Stimulated activated naive CD8-positive, alpha-beta T cell treated with anti-CD3 and anti-CD28 coated beads, Interleukin-15, amount 100 ng/mL, for 72 hours (primary cell): ENCODE data around the gene PCP2.
"Not testable (repeated sequence)": the region's sequence is repeated elsewhere in the genome, so short reads cannot be mapped to it uniquely, and the experiment has no call there.

ENCODE experiments used
- ATAC-seq: fragments of 150-1000 bp; cut with Tn5 transposase; 2 replicates; pipeline ENCODE4 v1.10.0; 2021; ENCODE audit warnings: mild to moderate bottlenecking, moderate library complexity
- DNase-seq, 2 donors: peaks; one replicate each; pipeline ENCODE4 v3.0.0; 2021 to 2022
- H3K27ac Mint-ChIP-seq, 2 donors: one replicate each; pipeline ENCODE4 v1.8.0; 2022; ENCODE audit warnings: mild to moderate bottlenecking in 2 of 2, mixed read lengths in 2 of 2, moderate library complexity in 2 of 2
- H3K27me3 Mint-ChIP-seq: one replicate; pipeline ENCODE4 v1.8.0; 2022; ENCODE audit warnings: mixed read lengths
- H3K4me1 Mint-ChIP-seq: one replicate; pipeline ENCODE4 v1.8.0; 2022; ENCODE audit warnings: mild to moderate bottlenecking, mixed read lengths
- H3K4me3 Mint-ChIP-seq, 2 donors: one replicate each; pipeline ENCODE4 v1.8.0; 2022; ENCODE audit warnings: mild to moderate bottlenecking in 2 of 2, mixed read lengths in 2 of 2, moderate library complexity in 1 of 2
- H3K9me3 Mint-ChIP-seq, 2 donors: one replicate each; pipeline ENCODE4 v1.8.0; 2022; ENCODE audit warnings: mixed read lengths in 2 of 2

PCP2 gene

GRCh38 chr19:7646426-7646700 is 12.8 kb upstream of the PCP2 start:
- no peak for ATAC-seq
- Mint-ChIP-seq H3K27ac (no peak overlapping the region), H3K4me3 (no peak overlapping the region), H3K9me3 (no peaks in the 10 kb centered on the region), H3K4me1 (peaks cover 6% of the 10 kb centered on the region), H3K27me3 (no peaks in the 10 kb centered on the region)
- DNase-seq: no peak

GRCh38 chr19:7645656-7646425 is 12.3 kb upstream of the PCP2 start:
- DNase-seq: no peak
- Mint-ChIP-seq H3K27me3 (no peaks in the 10 kb centered on the region), H3K4me1 (peaks cover 6% of the 10 kb centered on the region), H3K9me3 (no peaks in the 10 kb centered on the region), H3K4me3 (no peak overlapping the region), H3K27ac (peak overlapping the region in 1 of 2 donors; percentile 17)
- ATAC-seq: peak; percentile 24

- no peak for DNase-seq
- no peak overlapping the region for H3K4me3 Mint-ChIP-seq
- no peak for ATAC-seq
- H3K27me3 Mint-ChIP-seq: no peaks in the 10 kb centered on the region
- peaks cover under 1 to 3% of the 10 kb centered on the region in 2 donors for H3K9me3 Mint-ChIP-seq
- H3K27ac Mint-ChIP-seq: no peak overlapping the region
- H3K4me1 Mint-ChIP-seq: peaks cover 8% of the 10 kb centered on the region
Observed at GRCh38 chr19:7645163-7645562, 11.6 kb upstream of the PCP2 start.

GRCh38 chr19:7644550-7644877 is 11.0 kb upstream of the PCP2 start:
- Mint-ChIP-seq H3K27me3 (no peaks in the 10 kb centered on the region), H3K4me3 (no peak overlapping the region), H3K4me1 (peaks cover 14% of the 10 kb centered on the region), H3K27ac (no peak overlapping the region), H3K9me3 (peaks cover 6 to 9% of the 10 kb centered on the region in 2 donors)
- no peak for ATAC-seq
- DNase-seq: no peak

GRCh38 chr19:7643629-7644549 is 10.4 kb upstream of the PCP2 start:
- H3K9me3 Mint-ChIP-seq, ATAC-seq, H3K27me3 Mint-ChIP-seq, DNase-seq, H3K4me3 Mint-ChIP-seq, H3K27ac Mint-ChIP-seq: not testable (repeated sequence)
- H3K4me1 Mint-ChIP-seq: peaks cover 21% of the 10 kb centered on the region

GRCh38 chr19:7643031-7643415 is 9.5 kb upstream of the PCP2 start:
- Mint-ChIP-seq H3K27me3 (no peaks in the 10 kb centered on the region), H3K9me3 (peaks cover 6 to 9% of the 10 kb centered on the region in 2 donors), H3K4me1 (peaks cover 29% of the 10 kb centered on the region), H3K4me3 (no peak overlapping the region), H3K27ac (no peak overlapping the region)
- ATAC-seq (no peak), DNase-seq (no peak)

- Mint-ChIP-seq H3K4me1 (peaks cover 35% of the 10 kb centered on the region), H3K9me3 (peaks cover 6 to 9% of the 10 kb centered on the region in 2 donors), H3K4me3 (no peak overlapping the region), H3K27ac (peak overlapping the region in 1 of 2 donors; percentile 59), H3K27me3 (no peaks in the 10 kb centered on the region)
- DNase-seq (no peak), ATAC-seq (no peak)
Observed at GRCh38 chr19:7642295-7643030, 8.9 kb upstream of the PCP2 start.

GRCh38 chr19:7641290-7642276 is 8.1 kb upstream of the PCP2 start:
- ATAC-seq: no peak
- H3K4me1 Mint-ChIP-seq: peaks cover 40% of the 10 kb centered on the region
- H3K4me3 Mint-ChIP-seq: no peak overlapping the region
- DNase-seq: no peak
- H3K9me3 Mint-ChIP-seq: peaks cover 6 to 9% of the 10 kb centered on the region in 2 donors
- no peak overlapping the region for H3K27ac Mint-ChIP-seq
- H3K27me3 Mint-ChIP-seq: no peaks in the 10 kb centered on the region

- Mint-ChIP-seq H3K27me3 (no peaks in the 10 kb centered on the region), H3K4me1 (peaks cover 48% of the 10 kb centered on the region), H3K27ac (no peak overlapping the region), H3K9me3 (peaks cover 6 to 9% of the 10 kb centered on the region in 2 donors), H3K4me3 (no peak overlapping the region)
- no peak for DNase-seq
- no peak for ATAC-seq
Observed at GRCh38 chr19:7640803-7641202, 7.3 kb upstream of the PCP2 start.

GRCh38 chr19:7639863-7640348 is 6.4 kb upstream of the PCP2 start:
- peaks cover 57% of the 10 kb centered on the region for H3K4me1 Mint-ChIP-seq
- DNase-seq (no peak), ATAC-seq (no peak)
- no peaks in the 10 kb centered on the region for H3K27me3 Mint-ChIP-seq
- H3K4me3 Mint-ChIP-seq: no peak overlapping the region
- peaks cover 6 to 9% of the 10 kb centered on the region in 2 donors for H3K9me3 Mint-ChIP-seq
- no peak overlapping the region for H3K27ac Mint-ChIP-seq

GRCh38 chr19:7638802-7639465 is 5.4 kb upstream of the PCP2 start:
- H3K27ac Mint-ChIP-seq: peak overlapping the region in 1 of 2 donors; percentile 19
- ATAC-seq (no peak), DNase-seq (no peak)
- H3K9me3 Mint-ChIP-seq: peaks cover 6 to 9% of the 10 kb centered on the region in 2 donors
- H3K27me3 Mint-ChIP-seq: no peaks in the 10 kb centered on the region
- H3K4me1 Mint-ChIP-seq: peaks cover 61% of the 10 kb centered on the region
- H3K4me3 Mint-ChIP-seq: peak overlapping the region in 1 of 2 donors; percentile 30

- peak; percentile 50 for ATAC-seq
- peak overlapping the region; percentile 90 to 93 for H3K4me3 Mint-ChIP-seq
- peaks cover 69% of the 10 kb centered on the region for H3K4me1 Mint-ChIP-seq
- H3K27ac Mint-ChIP-seq: peak overlapping the region; percentile 98 to 99
- H3K27me3 Mint-ChIP-seq: no peaks in the 10 kb centered on the region
- DNase-seq: peak in 1 of 2 donors; percentile 35
- peaks cover 6 to 9% of the 10 kb centered on the region in 2 donors for H3K9me3 Mint-ChIP-seq
Observed at GRCh38 chr19:7637374-7638256, 4.1 kb upstream of the PCP2 start.

GRCh38 chr19:7636691-7637373 is 3.3 kb upstream of the PCP2 start, which contains the start of gene STXBP2:
STXBP2 (plus strand) TSS chr19:7637110; CDS start chr19:7637150, 40 bp downstream.
- DNase-seq: peak; percentile 91 to 93
- Mint-ChIP-seq H3K27me3 (no peaks in the 10 kb centered on the region), H3K9me3 (peaks cover 6 to 9% of the 10 kb centered on the region in 2 donors), H3K27ac (peak within 1 kb of the TSS; percentile 98 to 99), H3K4me1 (peaks cover 74% of the 10 kb centered on the region), H3K4me3 (peak within 1 kb of the TSS; percentile 90 to 93)
- peak; percentile 94 for ATAC-seq
